Esophagus muscularis mucosa (tissue), 4 donors: Measurements from ENCODE around the gene CRACDL. TPM values are rescaled to one million over a fixed set of nuclear protein-coding genes. Genes with fewer than 3 reads are reported as not detected.

Experiments used
- DNase-seq: peaks from one replicate; pipeline ENCODE4 v3.0.0-alpha.2; 2017; ENCODE audit errors: extremely low spot score
- H3K27ac ChIP-seq, 4 donors: fragments of 200-600 bp; sonication (generic); replicated peaks in 1 of 4; 1 replicate in 3 of 4; 2 replicates in 1 of 4; pipeline ENCODE4 v1.5.1; 2016 to 2019; ENCODE audit warnings: mild to moderate bottlenecking in 1 of 4
- H3K27me3 ChIP-seq, 4 donors: fragments of 200-600 bp; sonication (generic); one replicate each; pipeline versions ENCODE4 v1.5.1 to v1.6.0; 2016 to 2019
- H3K36me3 ChIP-seq, 4 donors: fragments of 200-600 bp; sonication (generic); one replicate each; pipeline ENCODE4 v1.5.1; 2016 to 2019
- H3K4me1 ChIP-seq, 4 donors: fragments of 200-600 bp; sonication (generic); one replicate each; pipeline ENCODE4 v1.5.1; 2016 to 2019
- H3K4me3 ChIP-seq, 4 donors: fragments of 200-600 bp; sonication (generic); 1 replicate in 2 of 4; 2 replicates in 2 of 4; pipeline ENCODE4 v1.5.1; 2016 to 2019; ENCODE audit warnings: mild to moderate bottlenecking in 4 of 4, moderate library complexity in 1 of 4
- H3K9me3 ChIP-seq, 4 donors: fragments of 200-600 bp; sonication (generic); 1 replicate in 3 of 4; 2 replicates in 1 of 4; pipeline ENCODE4 v1.5.1; 2016 to 2019
- EP300 ChIP-seq: sonication (generic); formaldehyde crosslinking; IDR thresholded peaks from one replicate; pipeline ENCODE4 v1.6.1; 2017; ENCODE audit warnings: antibody characterized with exemption
- POLR2A ChIP-seq: fragments of 450-650 bp; IDR thresholded peaks from one replicate; pipeline ENCODE4 v1.6.1; 2017; ENCODE audit warnings: antibody characterized with exemption, moderate library complexity, mild to moderate bottlenecking, low read depth
- POLR2AphosphoS5 ChIP-seq, 2 donors: sonication (generic); formaldehyde crosslinking; IDR thresholded peaks; one replicate each; pipeline ENCODE4 v1.6.1; 2017; ENCODE audit warnings: antibody characterized with exemption in 2 of 2
- WGBS: methylation state at CpG from one replicate; pipeline ENCODE4 v1.1.5; 2018; 5-methylcytosine and 5-hydroxymethylcytosine counted together
- intact Hi-C: fragments of 100-400 bp; cut with DNase I; formaldehyde crosslinking; loops from one replicate; pipeline ENCODE4 v1.15.1; 2023
- total RNA-seq, 4 donors: library from RNA; depleted of rRNA; stranded (reverse); fragments of >200 nt; gene quantifications; one replicate each; pipeline versions ENCODE4 v1.1.0 to v1.2.1, GENCODE V29; 2016
- TF ChIP-seq, protein P1 (sequence below), 3 experiments: fragments of 200-600 bp in 2 of 3; fragments of 450-650 bp in 1 of 3; sonication (generic) in 2 of 3; IDR thresholded peaks; one replicate each; pipeline ENCODE4 v1.5.1; 2017 to 2019; ENCODE audit warnings: antibody characterized with exemption in 3 of 3, mild to moderate bottlenecking in 2 of 3, moderate library complexity in 1 of 3

CRACDL gene
- total RNA-seq, 4 donors from 2014 or later, result 1.7 to 4.7 (median 3.3) TPM

DNA sequence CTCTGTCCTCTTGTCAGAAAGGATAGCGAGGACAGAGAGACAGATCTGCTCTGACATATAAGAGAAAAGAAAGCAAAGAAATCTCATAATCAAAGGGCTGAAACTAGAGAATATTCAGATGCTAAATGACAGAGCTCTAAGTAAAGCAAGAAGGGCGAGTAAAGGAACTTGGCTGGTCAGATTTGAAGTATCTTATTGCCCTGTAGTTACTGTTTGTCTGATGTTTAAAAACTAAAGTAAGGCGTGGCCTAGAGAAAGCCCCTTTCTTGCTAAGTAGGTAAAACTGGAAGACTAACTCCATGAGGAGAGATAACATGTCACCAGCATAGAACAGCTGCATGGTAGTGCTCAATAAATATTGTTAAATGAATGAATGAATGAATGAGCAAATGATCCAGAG is 70.0 kb downstream of the CRACDL start:
- Histone ChIP-seq H3K9me3 (peaks cover 0 to 14% (median under 1%) of the 10 kb centered on the region in 4 donors), H3K4me1 (peaks cover 0 to 13% (median 5%) of the 10 kb centered on the region in 4 donors), H3K27ac (no peak overlapping the region), H3K4me3 (no peak overlapping the region), H3K27me3 (no peaks in the 10 kb centered on the region), H3K36me3 (no peaks in the 10 kb centered on the region)
- no peak for DNase-seq
- intact Hi-C loops, result no loop called here
- WGBS, result 76% methylated on average over 3 of the region's 3 CpGs
- TF ChIP-seq POLR2AphosphoS5 (IDR thresholded peaks at IDR 0.05), result no peak
- no peak for TF ChIP-seq POLR2A
- TF ChIP-seq, protein P1, sequence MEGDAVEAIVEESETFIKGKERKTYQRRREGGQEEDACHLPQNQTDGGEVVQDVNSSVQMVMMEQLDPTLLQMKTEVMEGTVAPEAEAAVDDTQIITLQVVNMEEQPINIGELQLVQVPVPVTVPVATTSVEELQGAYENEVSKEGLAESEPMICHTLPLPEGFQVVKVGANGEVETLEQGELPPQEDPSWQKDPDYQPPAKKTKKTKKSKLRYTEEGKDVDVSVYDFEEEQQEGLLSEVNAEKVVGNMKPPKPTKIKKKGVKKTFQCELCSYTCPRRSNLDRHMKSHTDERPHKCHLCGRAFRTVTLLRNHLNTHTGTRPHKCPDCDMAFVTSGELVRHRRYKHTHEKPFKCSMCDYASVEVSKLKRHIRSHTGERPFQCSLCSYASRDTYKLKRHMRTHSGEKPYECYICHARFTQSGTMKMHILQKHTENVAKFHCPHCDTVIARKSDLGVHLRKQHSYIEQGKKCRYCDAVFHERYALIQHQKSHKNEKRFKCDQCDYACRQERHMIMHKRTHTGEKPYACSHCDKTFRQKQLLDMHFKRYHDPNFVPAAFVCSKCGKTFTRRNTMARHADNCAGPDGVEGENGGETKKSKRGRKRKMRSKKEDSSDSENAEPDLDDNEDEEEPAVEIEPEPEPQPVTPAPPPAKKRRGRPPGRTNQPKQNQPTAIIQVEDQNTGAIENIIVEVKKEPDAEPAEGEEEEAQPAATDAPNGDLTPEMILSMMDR (IDR thresholded peaks at IDR 0.05), result no peak

- Histone ChIP-seq H3K36me3 (no peaks in the 10 kb centered on the region), H3K9me3 (peaks cover 0 to 30% (median 13%) of the 10 kb centered on the region in 4 donors), H3K4me1 (peaks cover 0 to 10% (median 3%) of the 10 kb centered on the region in 4 donors), H3K27ac (no peak overlapping the region), H3K27me3 (no peaks in the 10 kb centered on the region), H3K4me3 (no peak overlapping the region)
- intact Hi-C loops, result no loop called here
- TF ChIP-seq POLR2A (no peak), POLR2AphosphoS5 (IDR thresholded peaks at IDR 0.05) (no peak), EP300 (no peak)
- TF ChIP-seq, protein P1 (IDR thresholded peaks at IDR 0.05), result no peak
- WGBS, result 84% methylated on average over 1 of the region's 1 CpG
- no peak for DNase-seq
Observed at GRCh38 chr2:98861601-98862000, 74.4 kb downstream of the CRACDL start.

DNA sequence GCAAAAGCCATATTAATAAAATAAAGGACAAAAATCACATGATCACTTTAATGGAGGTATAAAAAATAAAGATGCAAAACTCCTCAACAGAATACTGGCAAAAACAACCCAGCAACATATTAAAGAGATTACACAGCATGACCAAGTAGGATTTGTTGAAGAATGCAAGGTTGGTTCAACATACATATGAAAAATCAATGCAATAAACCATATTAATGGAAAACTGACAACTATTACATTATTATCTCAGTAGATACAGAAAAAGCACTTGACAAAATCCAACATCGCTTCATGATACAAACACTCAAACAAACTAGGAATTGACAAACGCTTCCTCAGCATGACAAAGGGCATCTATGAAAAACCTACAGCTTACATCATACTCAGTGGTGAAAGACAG is 76.7 kb downstream of the CRACDL start:
- 95% methylated on average over 2 of the region's 2 CpGs for WGBS
- Histone ChIP-seq H3K36me3 (no peaks in the 10 kb centered on the region), H3K27ac (no peak overlapping the region), H3K9me3 (peaks cover 0 to 30% (median 22%) of the 10 kb centered on the region in 4 donors), H3K4me1 (no peaks in the 10 kb centered on the region), H3K4me3 (no peak overlapping the region), H3K27me3 (no peaks in the 10 kb centered on the region)
- TF ChIP-seq, protein P1 (IDR thresholded peaks at IDR 0.05), result no peak
- no peak for TF ChIP-seq EP300
- TF ChIP-seq POLR2A, result no peak
- TF ChIP-seq POLR2AphosphoS5 (IDR thresholded peaks at IDR 0.05), result no peak
- no peak for DNase-seq
- intact Hi-C loops, result no loop called here

DNA sequence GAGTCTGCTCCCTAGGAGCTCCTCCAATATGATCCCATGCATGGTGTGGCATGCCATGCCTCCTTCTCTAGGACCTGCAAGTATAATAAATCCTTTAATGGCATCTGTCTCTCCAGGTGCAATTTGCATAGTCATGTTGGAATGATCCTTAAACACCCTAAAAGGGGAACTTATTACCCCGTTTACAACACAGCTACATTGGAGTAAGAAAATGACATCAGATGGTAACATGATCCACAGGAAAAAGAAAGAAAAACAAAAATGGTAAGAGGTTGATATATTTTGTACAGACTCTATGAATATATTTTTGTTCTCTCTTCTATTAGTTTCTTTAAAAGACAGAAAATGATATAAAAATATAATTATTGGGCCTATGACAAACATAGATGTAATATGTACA is 79.0 kb downstream of the CRACDL start:
- Histone ChIP-seq H3K4me3 (no peak overlapping the region), H3K9me3 (peaks cover 0 to 26% (median 22%) of the 10 kb centered on the region in 4 donors), H3K27ac (no peak overlapping the region), H3K4me1 (no peaks in the 10 kb centered on the region), H3K27me3 (no peaks in the 10 kb centered on the region), H3K36me3 (no peaks in the 10 kb centered on the region)
- no peak for DNase-seq
- intact Hi-C loops, result no loop called here
- WGBS, result 82% methylated on average over 1 of the region's 1 CpG
- TF ChIP-seq, protein P1 (IDR thresholded peaks at IDR 0.05), result no peak
- TF ChIP-seq EP300, result no peak
- no peak for TF ChIP-seq POLR2A

DNA sequence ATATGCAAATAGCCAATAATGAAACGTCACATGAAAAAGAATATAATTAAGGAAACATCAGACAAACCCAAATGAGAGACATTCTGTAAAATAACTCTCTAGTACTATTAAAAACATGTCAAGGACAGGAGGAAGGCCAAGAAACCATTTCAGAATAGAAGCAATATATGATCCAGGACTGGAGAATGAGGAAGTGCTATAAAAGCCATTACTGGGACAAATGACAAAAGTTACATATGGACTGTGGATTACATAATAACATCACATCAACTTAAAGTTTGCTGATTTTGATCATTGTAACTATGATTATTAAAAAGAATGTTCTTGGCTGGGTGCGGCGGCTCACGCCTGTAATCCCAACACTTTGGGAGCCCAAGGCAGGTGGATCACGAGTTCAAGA is 81.3 kb downstream of the CRACDL start:
- Histone ChIP-seq H3K9me3 (peaks cover 0 to 24% (median 12%) of the 10 kb centered on the region in 4 donors), H3K4me1 (no peaks in the 10 kb centered on the region), H3K36me3 (no peaks in the 10 kb centered on the region), H3K27ac (no peak overlapping the region), H3K27me3 (no peaks in the 10 kb centered on the region), H3K4me3 (no peak overlapping the region)
- no peak for DNase-seq
- WGBS, result 87% methylated on average over 5 of the region's 5 CpGs
- TF ChIP-seq, protein P1 (IDR thresholded peaks at IDR 0.05), result no peak
- TF ChIP-seq EP300 (no peak), POLR2A (no peak), POLR2AphosphoS5 (IDR thresholded peaks at IDR 0.05) (no peak)
- intact Hi-C loops, result no loop called here
